NT2/D1 (cell line): ENCODE measurements around the gene ADK.

Experiments
- SUZ12 ChIP-seq: IDR thresholded peaks from 2 replicates; pipeline ENCODE4 v1.6.1; 2011; ENCODE audit not compliant: insufficient read length, insufficient read depth; ENCODE audit errors: extremely low read depth
- YY1 ChIP-seq: IDR thresholded peaks from 2 replicates; pipeline ENCODE4 v1.6.1; 2011; ENCODE audit not compliant: insufficient read length, insufficient read depth
- ZNF274 ChIP-seq: IDR thresholded peaks from 2 replicates; pipeline ENCODE4 v1.6.1; 2011; ENCODE audit warnings: mild to moderate bottlenecking, low read depth, low read length

DNA sequence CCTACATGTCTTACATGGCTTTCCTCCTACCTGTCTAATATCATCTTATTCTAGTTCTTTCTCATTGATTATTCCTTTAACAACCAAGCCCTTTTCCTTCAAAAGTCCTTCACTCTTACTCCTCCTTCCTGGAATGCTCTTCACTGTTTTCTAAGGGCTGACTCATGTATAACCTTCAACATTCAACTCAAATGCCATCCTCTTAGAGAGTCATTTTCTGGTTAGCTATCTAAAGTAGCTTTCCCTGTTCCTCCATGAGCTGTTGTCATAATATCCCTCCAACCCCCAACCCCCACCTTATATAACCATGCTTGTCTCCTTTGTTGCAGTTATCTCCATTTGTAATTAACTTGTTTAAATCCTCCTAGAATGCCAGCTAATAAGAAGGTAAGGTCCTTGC, 286.8 kb downstream of the ADK start:
- no peak for TF ChIP-seq ZNF274
- TF ChIP-seq YY1, result no peak
- no peak for TF ChIP-seq SUZ12
